A673 (cell line): ENCODE data around the gene STAC3.

Experiments used
- EZH2 ChIP-seq: fragments of 200-600 bp; sonication (generic); IDR thresholded peaks from 2 replicates; pipeline ENCODE4 v1.6.1; 2017; ENCODE audit warnings: borderline replicate concordance, low read depth, mild to moderate bottlenecking, mixed read lengths, antibody characterized with exemption, low read length; ENCODE audit not compliant: poor library complexity, severe bottlenecking
- TF ChIP-seq, protein P1 (sequence below): fragments of 300-800, 200-600 bp; sonication (generic); conservative IDR thresholded peaks from 2 replicates; pipeline ENCODE4 v1.5.1; 2017; ENCODE audit warnings: low read depth, mild to moderate bottlenecking, antibody characterized with exemption, low read length, moderate library complexity, mixed read lengths

DNA sequence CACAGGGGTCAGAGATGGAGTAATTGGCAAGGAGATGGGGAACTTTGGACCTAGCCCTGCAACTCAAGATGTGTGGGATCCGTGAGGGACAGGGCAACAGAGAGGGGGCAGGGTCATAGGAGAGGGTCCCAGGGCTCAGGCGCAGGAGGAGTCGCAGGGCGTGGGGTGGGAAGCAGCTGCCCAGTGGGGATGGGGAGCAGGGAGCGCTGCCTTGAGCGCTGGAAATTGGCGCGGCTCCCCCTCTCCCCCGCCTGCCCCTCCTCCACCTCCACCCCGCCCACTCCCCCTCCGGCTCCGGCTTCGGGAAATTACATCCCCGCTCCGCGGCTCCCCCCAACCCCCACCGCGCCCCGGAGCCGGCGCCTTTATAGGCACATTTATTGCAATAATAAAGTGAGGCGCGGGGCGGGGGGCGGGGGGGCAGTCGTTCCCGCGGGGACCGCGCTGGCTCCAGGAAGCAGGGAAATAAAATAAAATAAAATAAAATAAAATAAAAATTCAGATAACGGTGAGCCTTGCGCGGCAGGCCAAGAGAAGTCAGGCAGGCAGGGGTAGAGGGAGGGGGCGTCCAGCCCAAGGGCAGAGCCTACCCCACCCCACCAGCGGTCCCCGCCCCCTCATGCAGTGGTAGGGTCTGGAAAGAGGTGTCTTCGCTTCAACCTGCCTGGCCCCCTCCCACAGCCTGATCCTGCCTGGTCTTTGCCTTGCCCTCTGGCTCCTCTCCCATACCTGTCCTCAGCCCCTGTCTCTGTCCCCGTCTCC is 30.8 kb downstream of the STAC3 start:
- TF ChIP-seq, protein P1, sequence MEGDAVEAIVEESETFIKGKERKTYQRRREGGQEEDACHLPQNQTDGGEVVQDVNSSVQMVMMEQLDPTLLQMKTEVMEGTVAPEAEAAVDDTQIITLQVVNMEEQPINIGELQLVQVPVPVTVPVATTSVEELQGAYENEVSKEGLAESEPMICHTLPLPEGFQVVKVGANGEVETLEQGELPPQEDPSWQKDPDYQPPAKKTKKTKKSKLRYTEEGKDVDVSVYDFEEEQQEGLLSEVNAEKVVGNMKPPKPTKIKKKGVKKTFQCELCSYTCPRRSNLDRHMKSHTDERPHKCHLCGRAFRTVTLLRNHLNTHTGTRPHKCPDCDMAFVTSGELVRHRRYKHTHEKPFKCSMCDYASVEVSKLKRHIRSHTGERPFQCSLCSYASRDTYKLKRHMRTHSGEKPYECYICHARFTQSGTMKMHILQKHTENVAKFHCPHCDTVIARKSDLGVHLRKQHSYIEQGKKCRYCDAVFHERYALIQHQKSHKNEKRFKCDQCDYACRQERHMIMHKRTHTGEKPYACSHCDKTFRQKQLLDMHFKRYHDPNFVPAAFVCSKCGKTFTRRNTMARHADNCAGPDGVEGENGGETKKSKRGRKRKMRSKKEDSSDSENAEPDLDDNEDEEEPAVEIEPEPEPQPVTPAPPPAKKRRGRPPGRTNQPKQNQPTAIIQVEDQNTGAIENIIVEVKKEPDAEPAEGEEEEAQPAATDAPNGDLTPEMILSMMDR: no peak
- TF ChIP-seq EZH2: no peak
